HG02973 (cell line): Measurements from ENCODE around the gene PDE7B.
"Not testable (repeated sequence)": the region's sequence is repeated elsewhere in the genome, so short reads cannot be mapped to it uniquely, and the experiment has no call there.

ENCODE experiments used
- ATAC-seq: cut with Tn5 transposase; IDR thresholded peaks from one replicate; pipeline ENCODE4 v1.9.1; 2021; ENCODE audit warnings: moderate library complexity; ENCODE audit not compliant: unreplicated experiment

Gene PDE7B

DNA sequence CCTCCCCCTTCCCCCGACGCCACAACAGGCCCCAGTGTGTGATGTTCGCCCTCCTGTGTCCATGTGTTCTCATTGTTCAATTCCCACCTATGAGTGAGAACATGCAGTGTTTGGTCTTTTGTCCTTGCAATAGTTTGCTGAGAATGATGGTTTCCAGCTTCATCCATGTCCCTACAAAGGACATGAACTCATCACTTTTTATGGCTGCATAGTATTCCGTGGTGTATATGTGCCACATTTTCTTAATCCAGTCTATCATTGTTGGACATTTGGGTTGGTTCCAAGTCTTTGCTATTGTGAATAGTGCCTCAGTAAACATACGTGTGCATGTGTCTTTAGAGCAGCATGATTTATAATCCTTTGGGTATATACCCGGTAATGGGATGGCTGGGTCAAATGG, 287.6 kb downstream of the PDE7B start:
- not testable (repeated sequence) for ATAC-seq

DNA sequence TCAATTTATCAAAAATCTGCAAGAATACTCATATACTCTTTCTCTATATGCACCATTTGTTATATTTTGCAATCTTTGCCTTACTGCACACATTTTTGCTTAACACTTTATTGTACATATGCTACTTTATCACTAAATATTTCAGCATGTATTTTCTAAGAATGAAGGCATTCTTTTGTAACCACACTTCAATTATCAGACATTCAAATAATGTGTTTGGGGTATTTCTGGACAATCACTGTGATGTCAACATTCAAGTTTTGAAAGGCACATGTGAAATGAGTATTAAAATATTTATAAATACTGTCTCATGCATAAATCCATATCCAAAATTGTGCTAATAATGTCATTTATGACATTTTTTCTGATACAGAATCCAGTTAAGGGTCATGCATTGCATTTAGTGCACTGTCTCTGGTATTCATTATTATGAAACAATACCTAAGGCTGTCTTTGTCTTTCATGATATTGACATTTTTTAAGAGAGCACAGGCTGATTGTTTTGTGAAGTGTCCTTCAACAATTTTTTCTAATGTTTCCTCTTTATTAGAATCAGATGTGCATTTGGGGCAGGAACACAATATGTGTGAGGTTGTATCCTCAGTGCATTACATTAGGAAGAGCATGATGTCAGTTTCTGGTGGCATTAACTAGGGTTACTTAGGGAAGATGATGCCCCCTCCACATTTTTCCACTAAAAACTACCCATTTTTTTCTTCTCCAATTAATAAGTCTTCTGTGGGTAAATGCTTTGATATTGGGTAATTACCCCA, 292.9 kb downstream of the PDE7B start:
- ATAC-seq = no peak

DNA sequence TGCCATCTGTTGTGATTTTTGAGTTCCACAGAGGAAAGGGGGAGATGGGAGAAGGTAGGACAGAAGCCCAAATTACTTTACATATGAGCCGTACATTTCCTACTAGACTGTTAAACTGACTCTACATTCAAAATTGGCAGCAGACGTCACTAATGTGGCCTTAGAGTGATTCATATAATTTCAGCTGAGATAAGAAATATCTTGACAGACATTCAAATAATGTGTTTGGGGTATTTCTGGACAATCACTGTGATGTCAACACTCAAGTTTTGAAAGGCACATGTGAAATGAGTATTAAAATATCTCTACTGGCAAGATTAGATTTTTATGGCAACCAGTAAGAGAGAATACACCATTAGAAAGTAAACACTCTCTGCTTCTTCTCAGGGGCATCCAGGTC, 294.6 kb downstream of the PDE7B start:
- ATAC-seq = no peak

DNA sequence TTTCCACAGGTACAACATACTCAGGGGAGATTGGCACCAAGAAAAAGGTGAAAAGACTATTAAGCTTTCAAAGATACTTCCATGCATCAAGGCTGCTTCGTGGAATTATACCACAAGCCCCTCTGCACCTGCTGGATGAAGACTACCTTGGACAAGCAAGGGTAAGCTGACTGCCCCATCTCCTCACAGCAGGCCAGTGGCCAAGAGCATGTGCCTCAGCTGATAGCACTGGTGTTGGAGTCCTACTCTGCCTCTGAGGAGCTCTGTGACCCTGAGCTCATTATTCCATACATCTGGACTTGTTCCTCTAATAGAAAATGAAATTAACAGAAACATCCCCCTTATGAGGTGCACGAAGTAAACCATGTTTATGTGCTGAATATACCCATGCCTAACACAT, 295.8 kb downstream of the PDE7B start:
- ATAC-seq = no peak

DNA sequence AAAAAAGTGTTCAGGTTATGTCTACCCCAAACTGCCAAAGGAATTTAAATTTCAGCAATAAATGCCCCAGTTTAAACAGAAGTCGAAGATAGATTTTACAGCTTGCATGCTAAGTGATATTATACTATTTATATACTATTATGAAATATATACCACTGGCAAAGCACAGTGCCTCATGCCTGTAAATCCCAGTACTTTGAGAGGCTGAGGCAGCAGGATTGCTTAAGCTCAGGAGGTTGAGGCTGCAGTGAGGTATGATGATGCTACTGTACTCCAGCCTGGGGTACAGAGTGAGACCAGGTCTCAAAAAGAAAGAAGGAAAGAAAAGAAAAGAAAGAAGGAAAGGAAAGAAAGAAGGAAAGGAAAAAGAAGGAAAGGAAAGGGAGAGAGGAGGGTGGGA, 296.6 kb downstream of the PDE7B start:
- no peak for ATAC-seq

DNA sequence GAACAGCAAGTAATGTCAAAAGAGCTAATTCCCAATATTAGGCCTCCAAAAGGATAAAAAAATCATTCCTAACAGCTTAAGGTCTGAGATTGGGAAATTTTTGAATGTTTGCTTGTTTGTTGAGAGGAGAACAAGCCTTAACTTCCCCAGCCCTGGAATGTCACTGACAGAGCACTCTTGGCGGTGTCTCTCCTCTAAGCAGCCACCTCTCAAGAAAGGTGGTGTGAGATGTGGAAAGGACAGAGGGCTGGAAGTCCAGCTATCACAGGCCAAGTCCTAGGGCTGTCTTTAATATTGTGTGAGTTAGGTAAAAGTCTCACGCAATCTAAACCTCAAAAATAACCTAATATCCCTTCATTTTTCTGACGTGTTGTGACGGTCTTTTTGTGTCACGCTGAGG, 297.0 kb downstream of the PDE7B start:
- no peak for ATAC-seq

DNA sequence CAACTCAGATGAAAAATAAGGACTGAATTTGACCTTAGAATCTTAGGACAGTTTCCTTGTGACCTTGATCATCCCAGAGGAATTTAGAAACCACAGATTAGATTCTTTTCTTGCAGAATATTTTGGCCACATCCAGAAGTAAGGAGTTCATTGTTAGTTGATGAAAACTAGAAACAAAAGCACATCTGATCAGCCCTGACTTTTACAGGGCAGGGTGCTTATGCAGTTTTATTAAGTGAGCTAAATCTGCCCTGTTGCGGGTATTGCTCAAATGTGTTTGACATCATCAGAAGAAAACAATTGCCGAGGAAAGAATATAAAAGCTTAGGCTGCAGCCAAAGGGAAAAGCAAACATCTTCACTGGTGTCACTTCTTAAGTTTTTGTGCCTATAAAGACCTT, 297.8 kb downstream of the PDE7B start:
- ATAC-seq = no peak

DNA sequence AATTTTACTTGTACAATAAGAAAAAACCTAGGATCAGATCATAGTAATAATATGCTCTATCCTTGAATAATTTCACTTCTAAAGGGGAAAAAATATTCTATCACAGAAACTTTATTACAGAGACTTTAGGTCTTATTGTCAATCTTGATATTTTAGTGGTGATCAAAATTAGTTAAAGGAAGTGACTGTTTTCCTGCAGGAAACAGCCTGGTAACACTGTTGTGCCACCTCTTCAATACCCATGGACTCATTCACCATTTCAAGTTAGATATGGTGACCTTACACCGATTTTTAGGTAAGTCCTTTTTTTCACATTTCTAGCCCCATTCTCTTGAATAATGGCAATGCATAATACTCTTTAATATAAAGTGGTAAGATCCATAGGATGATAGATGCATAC, 299.5 kb downstream of the PDE7B start:
- no peak for ATAC-seq

DNA sequence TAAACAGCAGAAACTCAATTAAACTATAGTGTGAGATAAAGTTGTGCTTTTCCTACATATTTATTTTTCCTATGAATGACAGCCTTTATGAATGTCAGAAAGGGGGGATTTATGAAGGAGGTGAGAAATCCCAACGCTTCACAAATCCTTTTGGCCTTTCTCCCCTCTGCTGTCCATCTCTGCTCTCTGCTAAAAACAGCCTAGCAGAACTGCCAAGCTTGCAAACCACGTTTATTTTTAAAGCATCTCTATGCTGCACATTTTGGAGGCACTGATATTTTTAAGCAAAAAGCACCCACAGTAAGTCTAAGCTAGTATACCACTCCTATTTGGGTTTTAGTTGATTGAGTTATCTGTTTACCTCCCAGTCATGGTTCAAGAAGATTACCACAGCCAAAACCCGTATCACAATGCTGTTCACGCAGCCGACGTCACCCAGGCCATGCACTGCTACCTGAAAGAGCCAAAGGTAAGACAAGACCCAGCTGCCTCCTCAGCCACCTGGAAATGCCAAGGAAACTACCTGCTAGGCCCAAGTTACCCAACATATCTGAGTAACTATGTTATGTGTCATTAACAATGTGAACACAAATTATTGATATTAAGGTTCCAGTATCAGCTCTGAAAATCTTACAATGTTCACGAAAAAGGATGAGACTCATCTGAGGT, 302.3 kb downstream of the PDE7B start:
- ATAC-seq = no peak

DNA sequence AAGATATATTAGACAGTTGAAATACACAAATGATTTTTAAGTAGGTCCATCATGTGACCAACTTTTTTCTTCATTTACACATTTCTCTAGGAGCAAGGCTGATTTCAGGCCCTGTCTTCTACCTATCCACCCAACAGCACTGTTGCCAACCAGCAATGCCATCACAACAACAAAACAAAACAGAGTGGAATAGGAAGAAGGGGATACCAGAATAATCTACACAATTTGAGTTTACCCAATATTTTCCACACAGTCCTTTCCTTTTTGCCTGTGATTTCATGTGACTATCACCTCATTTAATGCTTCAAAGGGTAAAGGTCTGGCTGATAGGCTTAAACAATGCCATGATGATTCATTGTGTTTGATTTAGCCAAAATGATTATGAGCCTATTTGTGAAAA, 303.7 kb downstream of the PDE7B start:
- no peak for ATAC-seq

DNA sequence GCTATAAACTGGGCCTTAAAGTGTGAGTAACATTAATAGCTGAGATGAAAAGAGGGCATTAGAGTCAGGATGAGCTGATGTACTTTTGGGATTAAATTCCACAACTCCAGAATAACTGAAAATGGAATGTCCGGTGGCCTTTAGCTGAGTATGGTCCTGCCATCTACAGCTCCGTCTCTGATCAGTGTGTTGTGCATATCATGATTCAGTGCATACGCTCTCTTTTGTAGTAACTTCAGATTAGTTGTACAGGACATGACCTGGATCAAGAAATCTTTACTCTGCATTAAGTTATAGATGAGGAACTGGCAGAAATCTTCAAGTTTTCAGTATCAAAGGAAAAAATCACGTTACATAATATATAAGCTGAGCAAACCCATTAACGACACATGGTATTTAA, 306.2 kb downstream of the PDE7B start:
- ATAC-seq = no peak

DNA sequence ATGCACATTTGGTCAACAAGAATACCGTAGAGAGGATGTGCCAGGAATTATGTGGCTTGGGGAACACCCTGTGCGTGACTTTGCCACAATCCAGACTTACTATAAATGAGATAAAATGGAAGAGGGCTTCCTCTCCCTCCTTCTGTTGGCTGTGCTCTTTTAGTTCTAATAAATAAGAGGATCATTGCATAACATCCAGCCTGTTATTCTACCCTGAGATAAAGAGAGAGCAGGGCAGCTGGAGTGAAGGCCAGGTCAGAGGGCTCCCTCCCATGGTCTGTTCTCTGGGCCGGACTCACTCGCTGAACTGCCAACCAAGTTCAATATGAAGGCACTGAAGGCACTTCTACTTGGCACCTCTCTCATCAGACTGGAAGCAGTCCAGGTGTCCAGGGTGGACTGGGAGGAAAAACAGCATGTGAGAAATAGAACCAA, 306.9 kb downstream of the PDE7B start:
- ATAC-seq = no peak

DNA sequence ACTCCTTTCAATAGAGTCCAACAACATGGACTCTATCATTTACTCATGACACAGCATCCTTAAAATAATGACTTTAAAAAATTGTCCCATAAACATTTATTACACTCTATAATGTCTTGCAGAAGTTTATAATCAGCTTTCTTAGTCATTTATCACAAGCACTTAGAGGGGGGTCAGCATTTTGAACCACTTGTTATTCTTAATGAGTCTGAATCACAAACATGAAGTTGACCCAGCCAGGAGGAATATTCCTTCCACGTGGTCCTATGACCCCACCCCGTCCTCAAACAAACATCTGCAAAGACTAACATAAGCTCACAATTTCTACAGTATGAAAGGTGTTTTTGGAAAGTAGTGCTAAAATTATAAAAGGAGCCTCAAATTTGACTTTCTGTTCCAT, 307.5 kb downstream of the PDE7B start:
- no peak for ATAC-seq

DNA sequence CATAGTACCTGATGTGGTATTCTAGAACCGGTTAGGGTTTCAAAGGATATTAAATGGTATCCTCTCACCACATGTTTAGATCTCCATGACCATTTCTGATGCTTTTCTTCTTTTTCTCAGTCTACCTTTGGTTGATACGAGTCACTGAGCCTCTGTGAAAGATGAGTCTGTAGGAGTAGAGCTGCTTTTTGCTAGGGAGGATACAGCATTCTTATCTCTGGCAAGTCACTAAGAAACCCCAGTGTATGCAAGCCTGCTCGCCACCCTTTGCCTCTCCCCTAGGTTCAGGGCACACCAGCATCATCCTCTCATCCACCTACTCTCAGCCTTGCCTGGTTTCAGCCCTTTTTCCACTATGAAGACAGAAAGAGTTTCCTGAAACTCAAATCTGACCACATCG, 308.7 kb downstream of the PDE7B start:
- no peak for ATAC-seq

DNA sequence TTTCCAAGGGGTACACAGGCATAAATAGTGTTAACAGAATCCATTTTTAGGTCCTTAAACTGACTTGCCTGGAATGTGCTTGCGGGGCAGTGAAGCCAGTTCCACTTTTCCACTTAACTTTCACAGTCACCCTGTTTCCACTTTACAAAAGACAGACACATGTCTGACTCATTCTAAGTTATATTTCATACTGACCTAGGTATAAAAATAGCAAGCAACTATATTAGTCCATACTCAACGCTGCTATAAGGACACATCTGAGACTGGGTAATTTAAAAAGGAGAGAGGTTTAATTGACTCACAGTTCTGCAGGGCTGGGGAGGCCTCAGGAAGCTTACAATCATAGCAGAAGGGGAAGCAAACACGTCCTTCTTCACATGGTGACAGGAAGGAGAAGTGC, 310.4 kb downstream of the PDE7B start:
- ATAC-seq = no peak

DNA sequence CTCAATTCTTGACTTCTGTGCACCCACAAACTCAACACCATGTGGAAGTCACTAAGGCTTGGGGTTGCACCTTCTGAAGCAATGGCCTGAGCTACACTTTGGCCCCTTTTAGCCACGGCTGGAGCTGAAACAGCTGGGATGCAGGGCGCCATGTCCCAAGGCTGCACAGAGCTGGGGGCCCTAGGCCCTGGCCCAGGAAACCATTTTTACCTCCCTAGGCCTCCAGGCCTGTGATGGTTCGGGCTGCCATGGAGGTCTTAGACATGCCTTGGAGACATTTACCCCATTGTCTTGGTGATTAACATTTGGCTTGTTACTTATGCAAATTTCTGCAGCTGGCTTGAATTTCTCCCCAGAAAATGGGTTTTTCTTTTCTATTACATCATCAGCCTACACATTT, 311.8 kb downstream of the PDE7B start:
- no peak for ATAC-seq

DNA sequence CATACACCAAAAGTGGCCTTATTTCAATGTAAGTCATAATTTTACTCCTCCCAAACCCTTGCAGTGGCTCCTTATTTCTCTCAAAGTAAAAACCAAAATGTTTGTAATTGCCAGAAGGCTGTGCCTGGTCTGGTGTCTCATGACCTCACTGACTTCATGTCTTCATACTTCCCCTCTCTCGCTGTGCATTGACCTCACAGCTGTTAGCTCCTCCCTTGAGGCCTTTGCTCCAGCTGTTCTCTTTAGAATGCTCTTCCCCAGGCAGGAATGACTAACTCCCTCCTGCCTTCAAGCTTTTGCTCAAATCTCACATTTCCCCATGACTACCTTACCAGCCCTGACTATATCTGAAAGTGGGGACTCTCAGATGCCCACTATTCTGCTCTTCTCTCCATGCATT, 315.3 kb downstream of the PDE7B start:
- no peak for ATAC-seq

DNA sequence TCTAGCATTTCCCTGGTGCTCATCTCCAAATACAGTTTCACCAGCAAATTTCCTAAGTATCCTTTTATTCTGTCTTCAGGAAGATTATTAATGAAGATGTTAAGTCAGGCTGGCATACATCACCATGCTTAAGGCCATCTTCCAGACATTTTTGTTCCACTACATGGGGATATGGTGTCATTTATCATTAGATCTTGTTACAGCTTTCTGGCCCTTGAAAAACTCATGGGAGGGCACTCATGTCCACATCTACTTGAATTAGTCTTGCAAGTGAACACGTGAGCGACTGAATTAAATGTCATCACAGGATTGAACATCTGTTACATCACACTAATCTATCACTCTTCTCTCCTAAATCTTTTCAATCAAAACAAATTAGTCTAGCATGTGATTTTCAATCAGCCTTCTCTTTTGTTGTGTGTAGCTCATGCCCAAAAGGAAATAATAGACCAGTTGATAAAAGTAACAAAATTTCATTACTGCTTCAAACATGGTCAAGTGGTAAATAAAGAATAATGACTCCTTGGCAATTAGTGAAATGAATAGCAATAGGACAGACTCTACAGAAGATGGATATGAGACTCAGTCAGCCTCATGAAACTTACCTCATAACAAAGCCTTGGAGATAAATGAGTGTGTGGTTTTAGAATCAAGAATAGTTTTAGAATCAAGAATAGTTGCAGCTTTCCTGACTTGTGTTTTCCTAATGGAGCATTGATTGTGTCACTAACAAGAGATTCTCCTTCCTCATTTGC, 318.1 kb downstream of the PDE7B start:
- ATAC-seq = no peak

DNA sequence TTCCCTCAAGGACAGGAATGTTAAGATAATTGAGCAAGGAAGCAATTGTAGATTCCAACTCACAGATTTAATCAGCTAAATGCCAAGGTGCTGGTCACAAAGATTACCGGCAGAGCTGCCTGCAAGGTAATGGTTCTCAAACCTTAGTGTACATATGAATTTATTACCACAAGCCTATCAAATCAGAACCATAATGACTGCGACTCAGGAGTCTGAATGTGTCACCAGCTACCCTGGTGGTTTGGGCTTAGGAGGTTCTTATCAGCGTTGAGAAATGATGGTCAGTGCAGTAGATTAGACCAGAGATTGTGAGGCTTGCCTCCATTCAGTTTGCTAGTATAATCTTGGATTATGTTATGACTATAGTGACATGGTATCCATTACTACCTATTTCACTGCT, 319.7 kb downstream of the PDE7B start:
- no peak for ATAC-seq

DNA sequence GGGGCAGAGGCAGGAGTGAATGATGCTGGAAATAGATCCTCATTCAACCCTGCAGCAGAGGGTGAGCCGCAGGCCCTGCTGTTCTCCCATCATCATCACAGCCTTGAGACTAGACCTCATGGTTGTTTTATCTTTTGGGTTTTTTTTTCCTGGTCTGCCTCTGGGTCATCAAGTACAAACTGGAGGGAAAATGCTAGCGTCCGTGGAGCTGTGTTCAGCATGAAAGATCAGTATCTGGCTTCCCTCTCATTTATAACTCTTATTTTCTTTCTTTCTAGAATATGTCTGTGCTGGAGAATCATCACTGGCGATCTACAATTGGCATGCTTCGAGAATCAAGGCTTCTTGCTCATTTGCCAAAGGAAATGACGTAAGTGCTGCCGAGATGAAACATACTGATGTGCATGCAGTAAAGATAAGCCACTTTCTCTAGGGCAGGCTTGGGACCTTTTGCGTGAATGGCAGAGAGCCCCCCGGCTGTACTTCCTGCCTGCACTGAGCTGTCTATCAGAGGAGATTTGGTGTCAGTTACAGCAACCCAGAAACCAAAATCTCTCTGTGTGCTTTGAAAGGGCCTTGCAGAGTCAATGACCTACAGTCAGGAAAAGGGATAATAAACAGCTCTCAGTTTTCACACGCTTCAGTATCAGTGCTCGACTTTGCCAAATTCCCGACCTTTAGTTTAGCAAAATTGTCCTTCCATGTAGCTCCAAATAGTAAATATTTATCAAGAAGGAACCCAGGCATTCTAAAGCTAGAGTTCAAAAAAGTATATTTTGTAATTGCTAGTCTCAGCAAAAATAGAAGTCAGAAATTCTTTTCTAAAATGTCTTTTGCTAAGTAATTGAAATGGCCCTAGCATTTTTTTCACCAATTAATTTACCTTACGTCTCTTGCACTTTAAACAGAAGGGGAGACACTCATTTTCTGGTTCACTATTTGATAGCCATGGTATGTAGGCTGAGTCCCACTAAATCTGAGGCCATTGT, 322.3 kb downstream of the PDE7B start:
- no peak for ATAC-seq

DNA sequence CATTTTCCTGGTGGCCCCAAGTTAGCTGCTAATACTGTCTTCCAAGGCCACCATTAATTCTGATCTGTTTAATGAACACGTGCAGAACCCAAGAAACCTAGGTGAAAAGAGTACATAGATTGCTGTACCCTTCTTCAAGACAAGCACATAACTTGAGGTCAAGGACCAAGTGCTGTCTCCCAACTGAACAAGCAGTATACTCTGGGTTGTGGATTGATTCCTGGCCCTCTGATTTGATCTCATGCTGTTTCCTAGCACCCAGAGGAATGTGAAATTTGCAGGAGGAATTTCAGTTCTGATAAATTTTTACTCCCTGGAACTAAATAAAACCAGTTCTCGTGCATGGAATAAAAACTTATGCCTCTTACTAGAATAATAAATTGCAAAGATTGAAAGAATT, 323.0 kb downstream of the PDE7B start:
- ATAC-seq = no peak
